Nephron (organoid): ENCODE measurements around the gene NID2.
A peak's percentile ranks its signal among the peaks of the same experiment; 100 is the strongest.

ENCODE experiments used
- H3K27ac Mint-ChIP-seq, 3 experiments: 2 replicates each; pipeline ENCODE4 v1.8.0; 2020; ENCODE audit warnings: mixed read lengths in 3 of 3, mild to moderate bottlenecking in 2 of 3, moderate library complexity in 1 of 3
- H3K27me3 Mint-ChIP-seq: 2 replicates; pipeline ENCODE4 v1.8.0; 2021; ENCODE audit warnings: low read depth, mild to moderate bottlenecking, moderate library complexity, mixed read lengths
- H3K36me3 Mint-ChIP-seq: 2 replicates; pipeline ENCODE4 v1.8.0; 2020; ENCODE audit warnings: low read depth, mixed read lengths
- H3K4me1 Mint-ChIP-seq: 2 replicates; pipeline ENCODE4 v1.8.0; 2020; ENCODE audit warnings: mixed read lengths
- H3K4me3 Mint-ChIP-seq, 3 experiments: 2 replicates each; pipeline ENCODE4 v1.8.0; 2020; ENCODE audit warnings: mild to moderate bottlenecking in 3 of 3, mixed read lengths in 3 of 3, moderate library complexity in 2 of 3
- H3K9me3 Mint-ChIP-seq: 2 replicates; pipeline ENCODE4 v1.8.0; 2020; ENCODE audit warnings: mixed read lengths
- CTCF ChIP-seq, 3 experiments: fragments of 200-600 bp; sonication (generic); IDR thresholded peaks; one replicate each; pipeline ENCODE4 v1.5.0; 2021; ENCODE audit warnings: antibody characterized with exemption in 3 of 3; ENCODE audit not compliant: unreplicated experiment in 3 of 3

The NID2 gene

DNA sequence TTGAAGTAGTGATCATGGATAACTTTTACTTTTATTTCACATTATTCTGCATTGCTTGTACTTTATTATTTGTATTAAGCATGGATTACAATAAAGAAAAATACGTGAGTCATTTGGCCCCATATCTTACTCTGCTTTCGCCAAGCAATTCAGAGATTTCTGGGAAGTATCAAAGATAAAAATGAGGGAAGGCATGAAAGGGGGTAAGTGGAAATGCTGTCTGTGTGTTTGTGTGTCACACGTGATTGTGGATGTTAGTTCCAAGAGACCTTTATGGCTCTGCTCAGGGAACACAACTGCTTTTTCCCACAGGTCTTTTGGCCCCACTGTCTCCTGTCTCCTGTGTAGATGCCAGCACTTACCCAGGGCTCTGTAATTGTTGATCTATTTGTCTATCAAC lies 10.5 kb downstream of the NID2 start:
- Mint-ChIP-seq H3K4me1 (peaks cover 68% of the 10 kb centered on the region), H3K36me3 (peaks cover 32% of the 10 kb centered on the region), H3K4me3 (no peak overlapping the region), H3K27me3 (peaks cover 5% of the 10 kb centered on the region), H3K27ac (peak overlapping the region in 2 of 3 experiments; percentile 93 to 98), H3K9me3 (no peaks in the 10 kb centered on the region)
- no peak for TF ChIP-seq CTCF (IDR thresholded peaks at IDR 0.05; ENCODE audit: unreplicated experiment in 3 of 3)

DNA sequence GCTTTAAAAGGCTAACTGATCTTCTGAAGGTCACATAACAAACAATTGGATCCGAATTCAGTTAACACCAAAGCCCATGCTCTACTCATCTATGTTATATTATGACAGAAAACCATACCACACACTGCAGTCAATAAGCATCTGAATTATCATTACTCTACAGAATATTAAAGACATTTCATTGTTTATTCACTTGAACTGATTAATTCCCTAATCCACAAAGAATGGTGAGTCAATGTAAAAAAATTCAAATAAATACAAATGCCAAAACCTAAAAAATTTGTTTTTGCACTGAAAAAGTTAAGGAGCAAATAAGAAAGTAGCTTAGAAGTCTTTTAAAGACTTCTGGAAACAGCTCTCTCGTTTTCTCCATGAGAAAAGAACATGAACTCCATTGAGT lies 13.7 kb downstream of the NID2 start:
- peaks cover 69% of the 10 kb centered on the region for H3K4me1 Mint-ChIP-seq
- peak overlapping the region in 2 of 3 experiments; percentile 49 to 63 for H3K27ac Mint-ChIP-seq
- H3K36me3 Mint-ChIP-seq = peaks cover 36% of the 10 kb centered on the region
- H3K27me3 Mint-ChIP-seq = no peaks in the 10 kb centered on the region
- H3K4me3 Mint-ChIP-seq = no peak overlapping the region
- H3K9me3 Mint-ChIP-seq = no peaks in the 10 kb centered on the region
- TF ChIP-seq CTCF (IDR thresholded peaks at IDR 0.05; ENCODE audit: unreplicated experiment in 3 of 3) = no peak

DNA sequence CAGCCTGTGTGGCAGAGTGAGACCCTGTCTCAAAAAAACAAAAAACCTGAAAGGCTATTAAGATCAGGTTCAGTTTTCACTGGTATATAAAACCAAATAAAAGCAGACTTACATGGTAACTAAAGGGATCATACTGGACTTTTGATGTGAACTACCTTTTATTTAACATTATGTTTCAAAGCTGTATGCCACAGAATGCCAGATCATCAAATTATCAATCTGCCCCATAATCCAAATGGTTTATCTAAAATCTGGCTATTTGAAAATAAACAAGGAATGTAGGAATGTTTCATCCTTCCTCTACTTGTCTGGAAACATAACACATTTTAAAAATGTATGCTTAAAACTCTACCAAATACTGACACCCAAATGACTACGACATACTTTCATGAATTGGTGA lies 14.2 kb downstream of the NID2 start:
- Mint-ChIP-seq H3K27ac (peak overlapping the region in 2 of 3 experiments; percentile 49 to 63), H3K4me3 (no peak overlapping the region), H3K36me3 (peaks cover 36% of the 10 kb centered on the region), H3K27me3 (no peaks in the 10 kb centered on the region), H3K9me3 (no peaks in the 10 kb centered on the region), H3K4me1 (peaks cover 69% of the 10 kb centered on the region)
- TF ChIP-seq CTCF (IDR thresholded peaks at IDR 0.05; ENCODE audit: unreplicated experiment in 3 of 3) = no peak

- peak overlapping the region; percentile 91 to 97 (median 93) for H3K27ac Mint-ChIP-seq
- no peaks in the 10 kb centered on the region for H3K9me3 Mint-ChIP-seq
- TF ChIP-seq CTCF (IDR thresholded peaks at IDR 0.05; ENCODE audit: unreplicated experiment in 3 of 3) = no peak
- no peaks in the 10 kb centered on the region for H3K27me3 Mint-ChIP-seq
- peaks cover 27% of the 10 kb centered on the region for H3K36me3 Mint-ChIP-seq
- H3K4me1 Mint-ChIP-seq = peaks cover 68% of the 10 kb centered on the region
- peak overlapping the region; percentile 18 to 55 (median 41) for H3K4me3 Mint-ChIP-seq
Measured at GRCh38 chr14:52053044-52053443, 15.8 kb downstream of the NID2 start.

DNA sequence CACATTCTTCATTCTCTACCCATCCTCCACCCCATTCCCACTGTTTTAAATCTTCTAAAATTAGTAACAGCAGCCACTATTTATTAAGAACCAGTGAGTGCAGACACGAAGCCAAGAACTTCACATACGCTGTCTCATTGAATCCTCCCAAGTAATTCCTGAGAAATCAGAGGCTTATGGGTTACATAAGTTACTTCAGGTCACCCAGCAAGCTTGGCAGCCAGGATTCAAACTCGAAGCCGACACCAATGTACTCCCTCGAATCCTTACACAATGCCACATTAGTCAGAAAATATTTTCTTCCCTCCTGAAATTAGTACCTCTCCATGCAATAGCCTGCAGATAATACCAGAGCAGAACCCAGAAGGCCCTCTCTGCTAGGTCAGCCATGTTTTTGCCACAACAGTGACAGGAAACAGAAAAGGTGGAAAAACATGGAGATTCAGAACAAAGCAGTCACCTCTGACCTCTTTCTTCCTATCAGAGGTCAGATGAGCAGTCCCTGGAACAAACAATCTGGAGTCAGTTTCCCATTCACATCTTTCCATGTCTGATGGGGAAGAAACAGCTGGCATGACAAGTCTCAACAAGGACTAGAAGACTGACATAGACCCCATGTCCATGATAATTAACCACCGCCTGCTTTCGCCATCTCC lies 16.4 kb downstream of the NID2 start:
- Mint-ChIP-seq H3K4me1 (peaks cover 70% of the 10 kb centered on the region), H3K27ac (peak overlapping the region; percentile 91 to 97 (median 93)), H3K27me3 (no peaks in the 10 kb centered on the region), H3K36me3 (peaks cover 27% of the 10 kb centered on the region), H3K9me3 (no peaks in the 10 kb centered on the region), H3K4me3 (peak overlapping the region; percentile 18 to 55 (median 41))
- no peak for TF ChIP-seq CTCF (IDR thresholded peaks at IDR 0.05; ENCODE audit: unreplicated experiment in 3 of 3)

DNA sequence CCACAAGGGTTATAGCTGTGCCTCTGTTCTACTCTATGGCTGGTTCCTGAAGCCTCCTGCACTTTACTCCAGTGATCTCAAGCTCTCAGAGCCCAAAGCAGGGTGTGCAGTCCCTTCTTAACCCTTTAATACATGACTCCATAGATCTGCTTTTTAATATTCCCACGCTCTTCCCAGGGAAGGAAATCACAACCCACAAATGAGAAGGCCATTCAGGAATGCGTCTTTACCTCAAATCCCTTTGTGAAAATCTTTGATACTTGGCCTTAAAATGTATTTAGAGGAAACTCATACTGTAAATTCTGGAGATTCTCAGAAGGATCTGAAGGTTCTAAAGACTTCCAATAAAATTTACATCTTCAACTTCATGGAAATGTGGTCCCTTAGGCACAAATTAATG lies 17.0 kb downstream of the NID2 start:
- Mint-ChIP-seq H3K9me3 (no peaks in the 10 kb centered on the region), H3K4me1 (peaks cover 75% of the 10 kb centered on the region), H3K27me3 (no peaks in the 10 kb centered on the region), H3K36me3 (peaks cover 32% of the 10 kb centered on the region), H3K27ac (peak overlapping the region; percentile 91 to 97 (median 93)), H3K4me3 (peak overlapping the region; percentile 5 to 38 (median 35))
- no peak for TF ChIP-seq CTCF (IDR thresholded peaks at IDR 0.05; ENCODE audit: unreplicated experiment in 3 of 3)
